Mesendoderm (in vitro differentiated cells): Measurements from ENCODE around the gene SF3A1.

Experiments
- DNase-seq: peaks from one replicate; pipeline ENCODE4 v3.0.0; 2013
- H2AK5ac ChIP-seq: 2 replicates; pipeline ENCODE4 v1.6.1; 2013; ENCODE audit warnings: low read length, inconsistent platforms
- H2BK120ac ChIP-seq: 2 replicates; pipeline ENCODE4 v1.6.1; 2013; ENCODE audit warnings: low read depth, mild to moderate bottlenecking, low read length, moderate library complexity, mixed read lengths
- H2BK15ac ChIP-seq: replicated peaks from 2 replicates; pipeline ENCODE4 v1.6.1; 2013; ENCODE audit warnings: low read depth, mild to moderate bottlenecking, moderate library complexity
- H2BK5ac ChIP-seq: 2 replicates; pipeline ENCODE4 v1.6.1; 2013; ENCODE audit warnings: low read length, inconsistent platforms
- H3K18ac ChIP-seq: 2 replicates; pipeline ENCODE4 v1.6.1; 2013; ENCODE audit warnings: mild to moderate bottlenecking, low read length, mixed read lengths
- H3K23ac ChIP-seq: one replicate; pipeline ENCODE4 v1.6.1; 2013; ENCODE audit warnings: low read length
- H3K27ac ChIP-seq: 2 replicates; pipeline ENCODE4 v1.5.1; 2013; ENCODE audit warnings: low read depth, mild to moderate bottlenecking, inconsistent platforms, low read length, moderate library complexity
- H3K27me3 ChIP-seq: 2 replicates; pipeline ENCODE4 v1.6.1; 2013; ENCODE audit warnings: low read length, control low read depth, mild to moderate bottlenecking, inconsistent platforms; ENCODE audit not compliant: insufficient read depth, poor library complexity
- H3K36me3 ChIP-seq: 2 replicates; pipeline ENCODE4 v1.6.1; 2013; ENCODE audit warnings: low read length, inconsistent platforms; ENCODE audit not compliant: control insufficient read depth, insufficient read depth
- H3K4ac ChIP-seq: one replicate; pipeline ENCODE4 v1.6.1; 2013; ENCODE audit warnings: low read depth, mild to moderate bottlenecking, low read length, moderate library complexity
- H3K4me1 ChIP-seq: 2 replicates; pipeline ENCODE4 v1.6.1; 2013; ENCODE audit warnings: low read depth, low read length, inconsistent platforms; ENCODE audit not compliant: control insufficient read depth
- H3K4me2 ChIP-seq: 2 replicates; pipeline ENCODE4 v1.6.1; 2013; ENCODE audit warnings: low read length
- H3K4me3 ChIP-seq: 2 replicates; pipeline ENCODE4 v1.5.1; 2013; ENCODE audit warnings: mild to moderate bottlenecking, low read length
- H3K56ac ChIP-seq: one replicate; pipeline ENCODE4 v1.6.1; 2013; ENCODE audit warnings: low read length
- H3K79me1 ChIP-seq: 2 replicates; pipeline ENCODE4 v1.6.1; 2013; ENCODE audit warnings: low read length, inconsistent platforms
- H3K79me2 ChIP-seq: 2 replicates; pipeline ENCODE4 v1.6.1; 2013; ENCODE audit warnings: mild to moderate bottlenecking, low read length; ENCODE audit not compliant: control insufficient read depth, insufficient read depth
- H3K9ac ChIP-seq: 2 replicates; pipeline ENCODE4 v1.6.1; 2013; ENCODE audit warnings: low read length, inconsistent platforms
- H4K5ac ChIP-seq: one replicate; pipeline ENCODE4 v1.6.1; 2013; ENCODE audit warnings: low read length
- H4K8ac ChIP-seq: one replicate; pipeline ENCODE4 v1.6.1; 2013; ENCODE audit warnings: low read depth, mild to moderate bottlenecking, control low read depth, low read length, moderate library complexity
- WGBS: extraction: QIAGEN DNeasy Blood & Tissue Kit; methylation state at CpG from one replicate; pipeline ENCODE4 v1.1.7; 2013; ENCODE audit warnings: low lambda C conversion rate, missing lambda C conversion rate; ENCODE audit not compliant: insufficient coverage; ENCODE audit errors: extremely low coverage; 5-methylcytosine and 5-hydroxymethylcytosine counted together

The SF3A1 gene

DNA sequence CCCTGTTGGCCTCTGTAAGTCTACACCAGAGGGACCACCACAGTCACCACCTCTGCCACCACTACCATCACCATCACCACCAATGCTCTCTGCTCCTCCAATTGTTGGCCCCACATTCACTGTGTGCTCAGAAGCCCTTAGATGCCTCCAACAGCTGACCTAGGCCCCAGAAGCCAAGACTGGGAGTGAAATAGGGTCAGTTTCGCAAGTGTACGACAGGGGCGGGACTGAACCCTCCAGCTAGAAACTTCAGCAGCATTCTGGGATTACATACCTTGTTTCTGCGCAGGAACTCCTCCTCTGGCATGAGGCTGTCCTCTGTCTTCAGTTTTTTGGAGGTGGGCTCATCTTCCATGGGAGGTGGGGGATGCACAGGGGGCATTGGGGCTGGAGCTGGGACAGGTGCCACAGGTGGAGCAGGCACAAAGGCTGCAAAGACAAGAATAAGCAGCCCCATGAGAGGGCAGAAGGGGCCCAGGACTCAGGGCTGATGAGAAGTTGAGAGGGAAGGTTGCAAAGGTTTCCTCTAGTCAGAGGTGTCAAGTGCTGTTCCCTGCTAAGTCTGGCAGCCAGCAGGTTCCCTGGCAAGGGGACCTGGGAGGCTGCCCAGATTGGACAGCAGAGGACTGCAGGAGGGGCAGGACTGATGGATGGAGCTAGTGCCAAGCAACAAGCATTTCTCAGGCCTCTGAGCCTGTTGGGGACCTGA is 19.8 kb downstream of the SF3A1 start:
- Histone ChIP-seq H3K27me3 (no peaks in the 10 kb centered on the region), H4K5ac (no peak overlapping the region), H3K4me1 (no peaks in the 10 kb centered on the region), H3K79me2 (no peaks in the 10 kb centered on the region), H3K9ac (no peak overlapping the region), H3K79me1 (no peaks in the 10 kb centered on the region), H3K27ac (no peak overlapping the region), H3K18ac (no peak overlapping the region), H2BK15ac (no peak overlapping the region), H3K23ac (no peak overlapping the region), H3K36me3 (peaks cover 46% of the 10 kb centered on the region), H2AK5ac (no peak overlapping the region), H2BK120ac (no peak overlapping the region), H4K8ac (no peak overlapping the region), H2BK5ac (no peak overlapping the region), H3K4ac (no peak overlapping the region), H3K56ac (no peak overlapping the region), H3K4me2 (no peak overlapping the region), H3K4me3 (no peak overlapping the region)
- no peak for DNase-seq
- no CpG with 5 or more reads among the region's 4 CpGs for WGBS

DNA sequence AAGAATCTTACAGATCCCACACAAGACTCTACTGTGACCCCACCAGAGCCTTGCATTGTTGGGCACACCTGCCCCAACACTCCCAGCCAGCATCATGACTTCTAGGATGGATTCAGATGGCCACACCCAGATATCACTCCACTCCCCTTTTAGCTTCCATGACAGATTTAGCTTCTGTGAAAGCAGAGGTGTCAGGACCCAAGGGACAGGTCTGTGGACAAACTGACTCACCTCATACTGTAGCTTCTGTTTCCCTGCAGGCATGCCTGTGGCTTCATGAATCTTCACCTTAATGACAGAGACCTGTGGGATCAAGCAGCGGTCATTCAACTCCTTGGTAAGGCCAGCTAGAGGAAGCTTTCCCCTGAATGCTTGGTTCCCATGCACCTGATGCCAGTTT is 21.5 kb downstream of the SF3A1 start:
- Histone ChIP-seq H4K8ac (no peak overlapping the region), H3K4me2 (no peak overlapping the region), H3K4me3 (no peak overlapping the region), H3K36me3 (peaks cover 38% of the 10 kb centered on the region), H3K27ac (no peak overlapping the region), H3K9ac (no peak overlapping the region), H3K4me1 (no peaks in the 10 kb centered on the region), H3K23ac (no peak overlapping the region), H3K79me1 (no peaks in the 10 kb centered on the region), H3K4ac (no peak overlapping the region), H3K27me3 (no peaks in the 10 kb centered on the region), H3K79me2 (no peaks in the 10 kb centered on the region), H2AK5ac (no peak overlapping the region), H2BK5ac (no peak overlapping the region), H2BK15ac (no peak overlapping the region), H4K5ac (no peak overlapping the region), H3K18ac (no peak overlapping the region), H2BK120ac (no peak overlapping the region), H3K56ac (no peak overlapping the region)
- DNase-seq = no peak
- no CpG with 5 or more reads among the region's 1 CpG for WGBS

GRCh38 chr22:30334646-30335045 is 22.0 kb downstream of the SF3A1 start:
- Histone ChIP-seq H3K36me3 (peaks cover 33% of the 10 kb centered on the region), H3K18ac (no peak overlapping the region), H4K8ac (no peak overlapping the region), H3K9ac (no peak overlapping the region), H3K4me1 (no peaks in the 10 kb centered on the region), H2BK15ac (no peak overlapping the region), H3K4me2 (no peak overlapping the region), H3K23ac (no peak overlapping the region), H3K79me1 (no peaks in the 10 kb centered on the region), H3K27ac (no peak overlapping the region), H4K5ac (no peak overlapping the region), H3K4ac (no peak overlapping the region), H2BK5ac (no peak overlapping the region), H3K56ac (no peak overlapping the region), H2BK120ac (no peak overlapping the region), H3K4me3 (no peak overlapping the region), H3K79me2 (no peaks in the 10 kb centered on the region), H3K27me3 (no peaks in the 10 kb centered on the region), H2AK5ac (no peak overlapping the region)
- no CpG with 5 or more reads among the region's 4 CpGs for WGBS
- DNase-seq = no peak

GRCh38 chr22:30333707-30334087 is 23.0 kb downstream of the SF3A1 start:
- Histone ChIP-seq H3K79me1 (no peaks in the 10 kb centered on the region), H3K4me2 (no peak overlapping the region), H2AK5ac (no peak overlapping the region), H3K9ac (no peak overlapping the region), H4K5ac (no peak overlapping the region), H3K4ac (no peak overlapping the region), H2BK15ac (no peak overlapping the region), H3K23ac (no peak overlapping the region), H3K36me3 (peaks cover 27% of the 10 kb centered on the region), H4K8ac (no peak overlapping the region), H3K27ac (no peak overlapping the region), H3K18ac (no peak overlapping the region), H3K27me3 (no peaks in the 10 kb centered on the region), H3K79me2 (no peaks in the 10 kb centered on the region), H2BK120ac (no peak overlapping the region), H3K4me1 (no peaks in the 10 kb centered on the region), H2BK5ac (no peak overlapping the region), H3K56ac (no peak overlapping the region), H3K4me3 (no peak overlapping the region)
- DNase-seq = no peak
- WGBS = no CpG with 5 or more reads among the region's 3 CpGs

DNA sequence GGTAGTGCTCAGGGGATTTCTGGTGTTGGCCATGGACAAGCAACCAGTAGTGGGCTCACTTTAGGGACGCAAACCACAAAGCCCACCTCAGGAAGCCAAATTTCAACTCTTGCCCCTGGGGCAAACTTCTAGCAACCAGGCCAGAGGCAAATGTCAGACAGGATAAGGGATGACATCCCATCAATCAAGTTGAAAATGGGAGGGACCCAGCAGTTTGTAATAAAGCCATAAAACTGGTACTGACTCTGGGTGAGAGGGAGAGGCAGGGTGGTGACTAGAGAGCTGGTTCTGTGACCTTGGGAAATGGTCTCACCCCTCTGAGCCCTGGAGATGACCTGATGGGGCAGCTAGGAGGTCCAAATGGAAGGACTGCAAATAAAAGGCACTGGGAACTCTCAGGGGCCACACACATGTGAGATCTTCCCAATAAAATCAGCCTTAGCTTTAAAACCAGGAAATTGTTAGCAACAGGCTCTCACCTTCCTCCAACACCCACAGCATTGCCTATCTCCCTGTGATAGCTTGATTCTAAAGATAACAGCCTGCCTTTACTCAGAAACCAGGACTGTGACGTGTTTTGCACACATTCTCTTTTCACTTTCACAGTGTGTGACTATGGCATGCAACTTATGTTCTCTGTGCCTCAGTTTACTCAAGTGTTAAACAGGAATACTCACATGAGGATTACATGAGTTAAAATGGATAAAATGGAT is 23.5 kb downstream of the SF3A1 start:
- no peak overlapping the region for H3K4ac ChIP-seq

More for the DNA sequence above, 23.5 kb downstream of the SF3A1 start:
- Histone ChIP-seq H2BK15ac (no peak overlapping the region), H4K5ac (no peak overlapping the region), H3K4me3 (no peak overlapping the region), H4K8ac (no peak overlapping the region), H3K79me2 (no peaks in the 10 kb centered on the region), H3K79me1 (no peaks in the 10 kb centered on the region), H2BK120ac (no peak overlapping the region), H3K18ac (no peak overlapping the region), H3K36me3 (peaks cover 26% of the 10 kb centered on the region), H3K9ac (no peak overlapping the region), H3K4me1 (no peaks in the 10 kb centered on the region), H3K4me2 (no peak overlapping the region), H3K27ac (no peak overlapping the region), H3K56ac (no peak overlapping the region), H2BK5ac (no peak overlapping the region), H2AK5ac (no peak overlapping the region), H3K27me3 (no peaks in the 10 kb centered on the region), H3K23ac (no peak overlapping the region)
- no CpG with 5 or more reads among the region's 2 CpGs for WGBS
- DNase-seq = no peak
